Duodenal mucosa (tissue), 2 donors: ENCODE results near the gene SERGEF.
A peak's percentile ranks its signal among the peaks of the same experiment; 100 is the strongest.

Experiments
- H3K27ac ChIP-seq: one replicate; pipeline ENCODE4 v1.7.0; 2013; ENCODE audit warnings: low read depth, low read length
- H3K27me3 ChIP-seq, 2 donors: one replicate each; pipeline ENCODE4 v1.7.0; 2013; ENCODE audit warnings: low read length in 2 of 2, control low read depth in 1 of 2; ENCODE audit not compliant: insufficient read depth in 2 of 2, control insufficient read depth in 1 of 2
- H3K36me3 ChIP-seq, 2 donors: one replicate each; pipeline ENCODE4 v1.7.0; 2013; ENCODE audit warnings: low read length in 2 of 2, control low read depth in 1 of 2; ENCODE audit not compliant: insufficient read depth in 2 of 2, control insufficient read depth in 1 of 2
- H3K4me1 ChIP-seq, 2 donors: one replicate each; pipeline ENCODE4 v1.7.0; 2013; ENCODE audit warnings: low read length in 2 of 2, control low read depth in 1 of 2; ENCODE audit not compliant: insufficient read depth in 2 of 2, control insufficient read depth in 1 of 2
- H3K4me3 ChIP-seq, 2 donors: one replicate each; pipeline ENCODE4 v1.7.0; 2013; ENCODE audit warnings: low read length in 2 of 2, low read depth in 1 of 2
- H3K9ac ChIP-seq, 2 donors: one replicate each; pipeline ENCODE4 v1.7.0; 2013; ENCODE audit warnings: low read length in 2 of 2, low read depth in 1 of 2
- H3K9me3 ChIP-seq, 2 donors: one replicate each; pipeline ENCODE4 v1.7.0; 2013; ENCODE audit warnings: low read length in 2 of 2, control low read depth in 1 of 2; ENCODE audit not compliant: control insufficient read depth in 1 of 2

SERGEF gene

DNA sequence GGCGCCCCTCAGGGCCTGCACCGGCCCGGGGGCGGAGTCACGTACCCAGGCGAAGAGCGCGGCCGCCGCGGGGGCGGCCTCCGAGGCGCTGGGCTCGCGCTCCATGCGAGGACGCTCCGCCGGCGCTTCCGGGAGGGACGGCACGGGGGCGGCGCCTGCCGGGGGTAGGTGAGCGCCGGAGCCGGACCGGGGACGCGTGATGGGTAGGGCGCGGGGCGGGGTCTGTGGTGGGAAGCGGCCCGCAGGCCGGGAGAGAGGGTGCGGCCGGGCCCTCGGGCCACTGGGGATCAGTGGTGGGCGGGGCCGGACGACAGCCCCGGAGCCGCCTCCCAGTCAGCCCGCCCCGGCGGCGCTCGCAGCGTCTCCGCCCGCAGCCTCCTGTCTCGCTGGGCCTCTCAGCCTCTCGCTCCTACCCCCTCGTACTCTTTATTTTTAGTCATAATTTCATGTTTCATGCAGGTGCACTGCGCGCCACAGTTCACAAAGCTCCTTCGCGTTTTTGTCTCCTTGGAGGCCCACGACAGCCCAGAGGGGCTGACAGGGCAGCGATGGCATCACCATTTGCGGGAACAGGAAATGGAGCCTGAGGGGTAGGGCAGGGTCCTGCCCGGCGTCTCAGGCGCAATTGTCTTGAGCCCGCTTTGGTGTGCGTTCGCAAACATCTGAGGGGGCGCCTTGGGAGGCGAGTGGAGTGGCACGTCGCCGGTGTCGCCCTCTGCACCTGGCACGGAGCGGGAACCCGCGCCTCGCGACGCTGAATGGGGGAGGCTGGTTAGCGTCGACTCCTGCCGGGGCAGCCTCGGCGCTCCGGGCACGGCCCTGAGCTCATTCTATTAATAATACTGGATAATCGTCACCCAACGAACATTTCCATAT is at the start of gene SERGEF:
Gene SERGEF, minus strand, starts transcription at position 142 of the 876 bp plus-strand sequence. Its CDS starts 37 bp downstream, at position 105.
- H3K36me3 ChIP-seq, result no peaks in the 10 kb centered on the region
- H3K27me3 ChIP-seq, result peaks cover 0 to 6% of the 10 kb centered on the region in 2 donors
- peaks cover 5 to 13% of the 10 kb centered on the region in 2 donors for H3K4me1 ChIP-seq
- peak within 1 kb of the TSS; percentile 80 to 85 for H3K9ac ChIP-seq
- H3K4me3 ChIP-seq, result peak within 1 kb of the TSS; percentile 90 to 94
- H3K9me3 ChIP-seq, result no peaks in the 10 kb centered on the region
- peak within 1 kb of the TSS; percentile 46 for H3K27ac ChIP-seq

DNA sequence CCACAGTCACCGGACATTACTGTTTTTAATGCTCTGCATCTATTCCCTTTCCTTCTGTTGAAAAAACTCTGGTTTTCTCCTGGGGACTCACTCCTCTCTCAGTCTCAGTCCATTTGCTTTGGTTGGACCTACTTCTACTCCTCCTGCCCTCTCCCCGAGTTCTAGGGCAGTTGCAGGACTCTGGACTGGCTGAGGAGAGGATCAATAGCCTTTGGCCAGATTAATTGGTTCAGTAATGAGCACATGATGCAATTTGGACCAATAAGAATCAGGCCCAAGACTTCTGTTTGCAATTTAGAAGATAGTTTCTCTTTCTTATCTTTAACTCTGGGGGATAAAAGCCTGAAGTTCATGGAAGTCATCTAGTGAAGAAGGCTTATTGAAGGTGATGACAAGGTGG is 48.5 kb upstream of the SERGEF start:
- no peaks in the 10 kb centered on the region for H3K9me3 ChIP-seq
- H3K27ac ChIP-seq, result no peak overlapping the region
- no peak overlapping the region for H3K9ac ChIP-seq
- no peaks in the 10 kb centered on the region for H3K4me1 ChIP-seq
- no peak overlapping the region for H3K4me3 ChIP-seq
- H3K27me3 ChIP-seq, result no peaks in the 10 kb centered on the region
- no peaks in the 10 kb centered on the region for H3K36me3 ChIP-seq

DNA sequence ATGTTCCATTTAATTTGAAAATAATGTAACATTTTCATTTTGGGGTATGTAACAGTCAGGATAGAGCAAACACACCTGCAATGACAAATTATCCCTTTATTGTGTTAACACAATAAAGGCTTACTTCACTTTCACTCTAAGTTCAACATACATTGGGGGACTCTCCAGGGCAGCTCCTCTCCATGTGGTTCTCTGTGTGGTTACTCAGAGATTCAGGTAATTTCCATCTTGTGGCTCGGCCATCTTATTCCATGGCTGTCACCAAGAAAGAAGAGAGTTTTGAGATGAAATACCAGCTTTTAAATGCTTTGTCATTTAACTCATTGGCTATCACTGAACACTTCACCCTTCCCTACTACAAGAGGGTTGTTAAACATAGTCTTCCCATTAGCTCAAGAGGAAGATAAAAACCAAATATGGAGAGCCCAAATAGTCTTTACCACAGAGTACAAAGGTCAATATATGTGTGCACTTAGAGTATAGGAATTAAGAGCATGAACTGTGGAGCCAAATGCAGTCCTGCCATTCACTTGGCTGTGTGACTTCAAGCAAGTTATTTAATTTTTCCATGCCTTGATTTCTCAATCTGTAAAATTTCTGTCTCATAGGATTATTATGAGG is 43.8 kb upstream of the SERGEF start:
- Histone ChIP-seq H3K9me3 (no peaks in the 10 kb centered on the region), H3K4me1 (no peaks in the 10 kb centered on the region), H3K9ac (no peak overlapping the region), H3K27ac (no peak overlapping the region), H3K36me3 (no peaks in the 10 kb centered on the region), H3K4me3 (no peak overlapping the region), H3K27me3 (no peaks in the 10 kb centered on the region)

DNA sequence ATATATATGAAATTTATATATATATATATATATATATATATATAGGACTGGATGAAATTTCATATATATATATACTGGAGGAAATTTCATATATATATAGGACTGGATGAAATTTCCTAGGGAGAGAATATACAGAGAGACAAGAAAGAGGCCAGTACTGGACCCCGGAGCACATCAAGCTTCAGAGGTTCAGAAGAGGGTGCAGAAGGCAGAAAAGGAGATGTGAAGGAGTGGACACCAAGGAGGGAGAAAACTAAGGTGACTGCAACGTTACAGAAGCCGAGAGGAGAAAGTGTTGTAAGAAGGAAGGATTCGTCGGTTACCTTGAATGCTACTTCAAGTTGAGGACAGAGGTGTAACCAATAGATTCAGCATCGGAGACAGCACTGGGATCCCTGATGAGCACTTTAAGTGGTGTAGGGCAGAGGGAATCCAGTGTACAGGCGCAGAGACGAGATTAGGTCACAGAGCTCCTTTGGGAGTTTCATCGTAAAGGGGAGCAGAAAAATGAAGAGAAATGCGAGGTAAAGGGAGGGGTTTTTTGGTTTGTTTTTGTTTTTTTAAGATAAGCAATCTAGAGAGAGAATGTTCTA is 41.8 kb upstream of the SERGEF start:
- H3K4me3 ChIP-seq, result no peak overlapping the region
- no peaks in the 10 kb centered on the region for H3K9me3 ChIP-seq
- no peak overlapping the region for H3K27ac ChIP-seq
- no peaks in the 10 kb centered on the region for H3K4me1 ChIP-seq
- H3K9ac ChIP-seq, result no peak overlapping the region
- no peaks in the 10 kb centered on the region for H3K27me3 ChIP-seq
- H3K36me3 ChIP-seq, result no peaks in the 10 kb centered on the region

DNA sequence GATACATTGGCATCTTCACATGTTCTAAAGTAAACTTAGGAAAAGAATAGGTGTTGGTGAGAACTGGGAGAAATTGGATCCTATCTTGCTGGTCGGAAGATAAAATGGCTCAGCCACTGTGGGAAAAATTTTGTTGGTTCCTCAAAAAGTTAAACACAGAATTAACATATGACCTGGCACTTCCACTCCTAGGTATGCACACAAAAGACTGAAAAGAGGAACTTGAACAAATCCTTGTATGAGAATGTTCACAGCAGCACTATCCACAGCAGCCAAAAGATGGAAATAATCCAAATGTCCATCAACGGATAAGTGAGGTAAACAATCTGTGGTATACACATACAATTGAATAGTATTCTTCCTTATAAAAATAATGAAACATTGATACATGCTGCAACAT is 38.0 kb upstream of the SERGEF start:
- H3K9me3 ChIP-seq, result no peaks in the 10 kb centered on the region
- no peak overlapping the region for H3K27ac ChIP-seq
- peaks cover 12 to 16% of the 10 kb centered on the region in 2 donors for H3K27me3 ChIP-seq
- H3K4me1 ChIP-seq, result peaks cover 0 to 5% of the 10 kb centered on the region in 2 donors
- H3K36me3 ChIP-seq, result no peaks in the 10 kb centered on the region
- H3K4me3 ChIP-seq, result no peak overlapping the region
- no peak overlapping the region for H3K9ac ChIP-seq

DNA sequence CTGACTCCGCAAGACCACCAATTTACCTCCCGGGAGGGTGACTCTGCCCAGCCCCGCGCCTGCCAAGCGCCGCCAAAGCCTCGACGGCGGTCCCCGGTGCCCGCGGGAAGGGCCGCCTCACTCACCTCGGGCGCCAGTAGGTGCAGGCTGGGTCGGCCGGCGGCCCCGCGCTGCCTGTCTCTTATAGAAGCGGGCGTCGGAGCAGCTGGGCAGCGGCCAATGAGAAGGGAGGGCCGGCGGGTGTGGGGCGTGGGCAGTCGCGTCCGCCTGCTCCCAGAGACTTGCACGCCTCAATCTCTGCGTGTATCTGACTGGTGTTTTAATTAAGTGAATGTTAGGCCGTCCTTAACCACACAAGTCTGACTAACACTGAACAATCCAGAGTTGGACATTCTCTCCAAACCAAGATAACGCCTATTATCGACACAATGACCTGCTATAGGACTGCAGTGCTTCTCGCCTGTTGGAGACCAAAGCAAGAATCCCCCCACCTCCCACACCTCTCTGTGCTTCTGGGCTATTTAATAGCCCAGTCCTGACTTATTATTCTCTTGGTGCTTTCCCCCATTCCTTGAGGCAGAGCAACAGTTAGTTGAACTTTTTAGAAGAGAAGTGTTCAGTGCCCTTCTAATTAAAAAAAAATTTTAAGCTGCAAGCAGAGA is 33.4 kb upstream of the SERGEF start, which contains the start of gene TPH1:
Gene TPH1, minus strand, starts transcription at position 154 of the 662 bp plus-strand sequence. CDS start 5,507 bp downstream, outside the sequence.
- no peaks in the 10 kb centered on the region for H3K9me3 ChIP-seq
- peaks cover 22 to 27% of the 10 kb centered on the region in 2 donors for H3K27me3 ChIP-seq
- H3K9ac ChIP-seq, result no peak within 1 kb of the TSS
- H3K36me3 ChIP-seq, result no peaks in the 10 kb centered on the region
- H3K27ac ChIP-seq, result no peak within 1 kb of the TSS
- no peak within 1 kb of the TSS for H3K4me3 ChIP-seq
- peaks cover 0 to 5% of the 10 kb centered on the region in 2 donors for H3K4me1 ChIP-seq

DNA sequence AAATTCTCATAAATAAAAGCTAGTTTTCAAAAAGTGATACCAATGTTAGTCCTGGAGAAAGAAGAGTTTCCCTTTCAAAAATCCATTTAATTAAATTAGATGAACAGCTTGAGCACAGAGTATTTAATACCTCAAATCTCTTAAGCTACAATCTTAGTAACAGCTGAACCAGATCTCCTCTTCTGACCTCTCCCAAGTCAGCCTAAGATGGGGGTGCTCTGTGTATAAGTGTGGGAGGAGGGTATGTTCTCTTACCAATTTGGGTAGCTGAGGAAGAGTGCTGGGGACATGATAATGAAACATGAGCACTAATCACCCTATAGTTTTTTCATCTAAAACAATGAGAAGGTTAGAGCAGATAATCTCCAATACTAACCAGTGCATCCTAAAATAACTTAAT is 23.6 kb upstream of the SERGEF start:
- Histone ChIP-seq H3K27ac (no peak overlapping the region), H3K27me3 (no peaks in the 10 kb centered on the region), H3K4me3 (no peak overlapping the region), H3K9me3 (no peaks in the 10 kb centered on the region), H3K9ac (no peak overlapping the region), H3K36me3 (no peaks in the 10 kb centered on the region), H3K4me1 (no peaks in the 10 kb centered on the region)

DNA sequence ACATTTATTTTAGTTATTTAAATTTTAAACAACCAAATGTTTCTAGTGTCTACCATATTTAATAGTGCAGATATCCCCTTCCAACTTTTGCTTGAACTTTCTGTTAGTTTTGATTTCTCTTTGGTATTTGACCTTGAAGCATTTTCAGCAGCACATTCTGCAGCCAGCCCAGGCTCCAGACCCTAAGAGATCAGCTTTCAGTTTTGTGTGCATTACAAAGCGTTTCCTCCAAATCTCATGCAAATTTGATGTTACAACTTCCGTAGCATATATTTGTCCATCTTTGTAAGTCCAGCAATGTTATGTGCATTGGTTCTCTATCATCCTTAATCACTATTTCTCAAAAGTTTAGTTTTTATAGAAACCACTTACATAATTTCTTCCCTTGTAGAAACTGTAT is 14.6 kb upstream of the SERGEF start:
- no peaks in the 10 kb centered on the region for H3K27me3 ChIP-seq

DNA sequence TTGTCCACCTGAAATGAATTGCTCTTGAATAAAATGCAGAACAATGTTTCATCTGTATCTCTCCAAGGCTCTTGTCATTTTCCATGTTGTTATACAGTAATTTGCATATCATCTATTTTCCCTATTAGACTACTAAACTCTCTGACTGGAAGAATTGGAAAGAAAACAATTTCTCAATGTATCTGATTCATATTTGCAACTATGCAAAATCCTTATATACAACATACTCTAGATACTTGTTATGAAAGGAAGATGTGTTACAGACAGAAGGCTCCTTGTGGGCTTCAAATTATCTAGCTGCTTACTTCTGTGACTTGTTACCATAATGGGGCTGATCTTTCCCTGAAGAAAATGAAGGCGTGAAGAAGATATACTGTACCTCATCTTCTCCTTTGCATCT is 9.6 kb upstream of the SERGEF start:
- H3K27me3 ChIP-seq, result no peaks in the 10 kb centered on the region
- H3K36me3 ChIP-seq, result no peaks in the 10 kb centered on the region
- H3K4me3 ChIP-seq, result no peak overlapping the region
- no peaks in the 10 kb centered on the region for H3K9me3 ChIP-seq
- no peaks in the 10 kb centered on the region for H3K4me1 ChIP-seq
- H3K27ac ChIP-seq, result no peak overlapping the region
- H3K9ac ChIP-seq, result no peak overlapping the region

More for the DNA sequence above, 14.6 kb upstream of the SERGEF start:
- H3K36me3 ChIP-seq, result no peaks in the 10 kb centered on the region
- H3K27ac ChIP-seq, result no peak overlapping the region
- H3K9ac ChIP-seq, result no peak overlapping the region
- no peak overlapping the region for H3K4me3 ChIP-seq
- H3K4me1 ChIP-seq, result no peaks in the 10 kb centered on the region
- H3K9me3 ChIP-seq, result no peaks in the 10 kb centered on the region
